Measurements from ENCODE around the gene IGF2.

DNA sequence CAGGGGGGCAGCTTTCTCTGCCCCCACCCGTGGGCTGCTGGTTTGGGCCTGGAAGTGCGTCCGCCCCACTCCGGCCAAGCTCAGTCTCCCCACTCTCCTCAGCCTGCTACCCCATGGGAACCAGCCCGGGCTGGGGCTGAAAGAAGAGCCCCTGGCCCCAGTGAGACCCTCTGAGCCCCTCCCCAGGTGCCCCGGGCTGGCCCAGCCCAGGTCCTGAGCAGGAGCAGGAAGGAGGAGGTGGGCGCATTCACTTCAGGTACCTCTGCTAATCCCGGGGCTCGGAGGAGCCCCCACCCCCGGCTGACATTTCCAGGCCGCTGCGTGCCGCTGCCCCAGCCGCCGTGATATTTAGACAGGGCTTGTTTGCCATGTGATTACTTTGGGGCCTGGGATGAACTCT lies 41.2 kb upstream of the IGF2 start:
- TF ChIP-seq EZH2 (IDR thresholded peaks at IDR 0.05) (no peak), POLR2AphosphoS5 (IDR thresholded peaks at IDR 0.05; ENCODE audit: borderline replicate concordance, low read depth, low read length) (no peak), FOXP2 (optimal IDR thresholded peaks at IDR 0.05; ENCODE audit: control extremely low read depth, extremely low read length, insufficient read depth) (no peak)

All from SK-N-MC (cell line).